Spleen (tissue), 7 donors: Measurements from ENCODE around the gene FAM20A.

Source experiments
- POLR2A ChIP-seq, 3 donors: fragments of 450-650 bp; IDR thresholded peaks; one replicate each; pipeline ENCODE4 v1.5.1; 2017; ENCODE audit warnings: antibody characterized with exemption in 3 of 3, mild to moderate bottlenecking in 1 of 3
- TF ChIP-seq, protein P1 (sequence below), 11 experiments: fragments of 200-600 bp in 7 of 11; fragments of 450-650 bp in 4 of 11; sonication (generic) in 4 of 11; IDR thresholded peaks in 8 of 11; conservative IDR thresholded peaks in 3 of 11; 1 replicate in 7 of 11; 2 replicates in 4 of 11; pipeline versions ENCODE4 v1.4.0 to v1.8.0; 2016 to 2021; ENCODE audit warnings: antibody characterized with exemption in 11 of 11, inconsistent platforms in 4 of 11, mild to moderate bottlenecking in 1 of 11
- donor health status: DM: no; HTN: no; CAD: no; lungs with moderate emphysema.
- donor health status: DM: no; HTN: no; CAD: no.
- donor health status: DM: no; HTN: no; CAD: no.

DNA sequence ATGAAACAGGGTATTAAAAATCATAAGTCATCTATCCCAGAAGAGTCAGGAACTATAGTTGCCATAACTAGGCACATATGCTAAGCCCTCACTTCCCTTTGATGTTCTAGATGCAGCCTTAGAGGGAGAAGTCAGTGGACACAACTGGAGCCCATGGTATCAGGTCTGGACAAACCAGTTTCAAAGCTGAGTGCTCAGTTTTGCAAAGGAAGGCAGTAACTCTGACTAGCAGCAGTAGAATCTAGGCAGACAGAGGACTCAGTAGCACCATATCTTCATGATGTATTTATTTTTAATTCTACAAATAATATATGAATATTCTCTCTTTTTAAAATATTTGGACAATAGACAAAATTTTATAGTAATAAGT, 11.7 kb upstream of the FAM20A start:
- TF ChIP-seq, protein P1, sequence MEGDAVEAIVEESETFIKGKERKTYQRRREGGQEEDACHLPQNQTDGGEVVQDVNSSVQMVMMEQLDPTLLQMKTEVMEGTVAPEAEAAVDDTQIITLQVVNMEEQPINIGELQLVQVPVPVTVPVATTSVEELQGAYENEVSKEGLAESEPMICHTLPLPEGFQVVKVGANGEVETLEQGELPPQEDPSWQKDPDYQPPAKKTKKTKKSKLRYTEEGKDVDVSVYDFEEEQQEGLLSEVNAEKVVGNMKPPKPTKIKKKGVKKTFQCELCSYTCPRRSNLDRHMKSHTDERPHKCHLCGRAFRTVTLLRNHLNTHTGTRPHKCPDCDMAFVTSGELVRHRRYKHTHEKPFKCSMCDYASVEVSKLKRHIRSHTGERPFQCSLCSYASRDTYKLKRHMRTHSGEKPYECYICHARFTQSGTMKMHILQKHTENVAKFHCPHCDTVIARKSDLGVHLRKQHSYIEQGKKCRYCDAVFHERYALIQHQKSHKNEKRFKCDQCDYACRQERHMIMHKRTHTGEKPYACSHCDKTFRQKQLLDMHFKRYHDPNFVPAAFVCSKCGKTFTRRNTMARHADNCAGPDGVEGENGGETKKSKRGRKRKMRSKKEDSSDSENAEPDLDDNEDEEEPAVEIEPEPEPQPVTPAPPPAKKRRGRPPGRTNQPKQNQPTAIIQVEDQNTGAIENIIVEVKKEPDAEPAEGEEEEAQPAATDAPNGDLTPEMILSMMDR (IDR thresholded peaks at IDR 0.05 in 8 of 11, conservative IDR thresholded peaks at IDR 0.05 in 3 of 11): no peak
- no peak for TF ChIP-seq POLR2A (IDR thresholded peaks at IDR 0.05)
